NCI-H524 (cell line): ENCODE measurements around the gene LRFN5.

Experiments
- DNase-seq, 2 experiments: peaks; one replicate each; lab custom pipeline; 2025; lab: John Stamatoyannopoulos, UW

LRFN5 gene

DNA sequence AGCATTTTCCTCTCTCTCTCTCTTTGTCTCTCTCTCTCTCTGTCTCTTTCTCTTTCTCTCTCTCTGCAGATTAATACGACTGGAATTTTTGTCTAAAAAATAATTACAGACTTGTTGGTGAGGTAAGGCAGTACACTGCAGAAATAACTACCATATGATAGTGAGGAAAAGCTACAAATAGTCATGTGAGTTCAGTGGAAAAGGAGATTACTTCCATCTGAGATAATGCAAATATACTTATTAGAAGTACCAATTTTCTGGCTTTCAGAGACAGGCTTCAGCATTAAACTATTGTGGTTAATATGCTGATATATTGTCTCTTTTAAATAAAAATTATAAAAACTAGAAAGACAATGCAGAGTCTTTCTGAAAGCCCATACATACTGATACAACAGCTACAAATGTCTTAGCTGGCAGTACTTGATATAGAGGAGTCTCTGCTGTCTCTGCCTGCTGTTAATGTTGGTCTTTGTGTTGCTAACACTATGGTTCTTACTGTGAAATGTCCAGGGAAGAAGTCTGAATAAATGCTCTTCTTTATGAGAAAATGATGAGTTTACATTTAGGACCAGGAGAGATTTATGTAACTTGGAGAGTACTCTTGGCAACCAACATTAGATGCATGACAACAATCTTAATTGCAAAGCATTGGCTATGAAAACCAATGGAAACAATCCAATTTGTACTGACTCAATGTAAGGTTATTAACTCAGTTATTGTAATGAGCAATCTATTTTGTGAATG is 167.0 kb downstream of the LRFN5 start:
- DNase-seq, result no peak

DNA sequence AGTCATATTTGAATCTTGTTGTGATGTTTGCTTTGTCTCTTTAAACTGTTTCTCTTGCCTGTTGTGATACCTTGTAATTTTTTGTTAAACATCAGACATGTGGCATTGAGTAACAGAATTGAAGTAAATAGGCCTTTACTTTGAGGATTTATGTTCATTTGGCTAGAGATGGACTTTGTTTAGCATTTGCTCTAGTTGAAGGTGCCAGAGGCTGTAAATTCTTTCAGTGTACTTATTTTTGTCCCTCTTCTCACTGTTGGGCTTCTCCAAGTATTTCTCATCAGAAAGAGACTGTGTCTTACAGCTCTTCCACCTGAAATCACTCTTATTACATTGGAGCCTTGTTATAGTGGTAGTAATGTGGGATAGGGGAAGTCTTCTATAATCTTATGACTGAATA is 175.8 kb downstream of the LRFN5 start:
- DNase-seq, result no peak

GRCh38 chr14:41783403-41783802 is 176.7 kb downstream of the LRFN5 start:
- DNase-seq, result no peak

DNA sequence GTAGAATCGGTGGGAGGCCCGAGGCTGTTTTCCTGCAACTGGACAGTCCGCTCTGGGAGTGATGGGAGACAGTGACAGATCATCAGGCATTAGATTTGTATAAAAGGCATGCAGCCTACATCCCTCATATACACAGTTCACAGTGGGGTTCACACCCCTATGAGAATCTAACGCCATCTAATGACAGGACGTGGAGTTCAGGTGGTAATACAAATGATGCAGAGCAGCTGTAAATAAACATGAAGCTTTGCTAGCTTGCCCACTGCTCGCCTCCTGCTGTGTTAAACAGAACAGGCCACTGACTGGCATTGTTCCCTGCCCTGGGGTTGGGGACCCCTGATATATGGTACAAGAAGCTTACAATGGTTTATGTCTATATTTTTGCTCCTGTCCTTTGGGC is 179.0 kb downstream of the LRFN5 start:
- peak; percentile 67 to 76 for DNase-seq

GRCh38 chr14:41799817-41800216 is 193.1 kb downstream of the LRFN5 start:
- no peak for DNase-seq

- DNase-seq, result no peak
Observed at GRCh38 chr14:41805633-41806032, 199.0 kb downstream of the LRFN5 start.

GRCh38 chr14:41806366-41806975 is 199.8 kb downstream of the LRFN5 start:
- DNase-seq, result no peak

DNA sequence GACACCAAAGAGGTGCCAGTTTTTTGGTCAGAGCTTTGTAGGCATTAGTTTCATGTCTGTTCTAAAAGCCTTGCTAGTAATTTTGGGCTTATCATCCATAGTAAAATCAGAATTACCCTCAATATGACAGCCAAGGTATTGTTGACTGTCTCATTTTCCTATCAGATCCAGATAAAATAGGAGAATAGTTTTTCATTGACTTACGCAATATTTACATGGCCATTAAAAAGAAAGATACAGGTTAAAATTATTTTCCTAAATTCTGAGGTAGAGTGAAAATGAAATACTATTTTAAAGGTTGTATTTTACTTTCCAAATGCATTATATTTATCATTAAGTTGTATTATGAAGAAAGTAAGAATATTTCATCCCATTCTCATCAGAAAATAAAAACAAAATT is 203.7 kb downstream of the LRFN5 start:
- DNase-seq, result no peak

DNA sequence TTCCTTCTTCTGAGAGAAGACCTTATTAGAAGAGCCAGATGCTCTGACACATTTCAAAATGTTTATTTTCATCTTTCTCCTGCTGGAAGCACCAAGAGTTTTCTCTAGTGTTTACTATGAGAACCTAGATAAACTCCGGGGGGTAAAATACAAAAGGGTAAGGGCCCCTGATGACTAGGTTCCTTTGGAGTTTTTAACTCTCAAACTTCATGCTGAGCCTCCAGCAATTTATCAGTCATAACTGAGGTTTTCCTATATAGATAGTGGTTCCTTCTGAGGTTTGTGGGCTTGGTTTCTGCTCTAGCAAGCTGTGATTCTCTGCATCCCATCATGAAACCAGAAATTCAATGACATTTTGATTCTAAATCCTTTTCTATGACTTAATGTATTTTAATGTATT is 210.9 kb downstream of the LRFN5 start:
- DNase-seq, result no peak

DNA sequence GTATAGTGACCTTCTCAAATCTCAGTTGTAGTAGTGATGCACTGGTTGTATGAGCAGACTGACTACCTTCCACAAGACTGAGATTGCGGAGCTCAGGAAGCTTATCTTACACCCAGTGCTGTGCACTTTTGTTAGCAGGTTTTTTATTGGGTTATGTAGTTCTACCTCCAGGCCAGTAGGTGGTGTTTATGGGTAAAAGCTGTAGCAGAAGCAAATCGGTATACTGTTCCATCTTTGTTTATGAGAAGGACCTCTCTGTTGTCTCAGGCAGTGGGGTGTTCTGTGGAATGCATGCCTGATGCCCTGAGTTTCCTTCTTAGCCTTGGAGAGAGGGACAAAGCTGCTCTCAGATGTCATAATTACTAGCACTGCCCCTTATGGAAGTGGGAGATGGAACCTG is 217.8 kb downstream of the LRFN5 start:
- DNase-seq, result no peak

DNA sequence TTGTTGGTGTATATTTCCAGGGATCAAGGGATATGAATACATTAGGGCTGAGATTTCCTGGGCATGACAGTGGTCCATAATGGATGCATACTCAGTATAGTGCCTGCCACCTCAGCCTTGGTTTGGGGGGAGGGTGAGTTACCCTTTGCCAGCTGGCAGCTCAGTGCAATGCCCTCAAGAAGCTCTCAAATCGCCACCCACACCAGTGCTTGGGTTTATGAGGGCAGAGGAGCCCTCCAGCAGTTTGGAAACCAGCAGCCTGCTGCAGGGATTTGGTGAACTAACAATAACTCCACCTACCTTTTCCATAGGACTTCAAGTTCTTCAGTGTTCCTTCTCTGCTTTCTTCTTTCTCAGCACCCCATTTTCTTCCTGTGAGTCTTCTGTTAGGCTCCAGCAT is 218.9 kb downstream of the LRFN5 start:
- peak in 1 of 2 experiments; percentile 50 for DNase-seq

DNA sequence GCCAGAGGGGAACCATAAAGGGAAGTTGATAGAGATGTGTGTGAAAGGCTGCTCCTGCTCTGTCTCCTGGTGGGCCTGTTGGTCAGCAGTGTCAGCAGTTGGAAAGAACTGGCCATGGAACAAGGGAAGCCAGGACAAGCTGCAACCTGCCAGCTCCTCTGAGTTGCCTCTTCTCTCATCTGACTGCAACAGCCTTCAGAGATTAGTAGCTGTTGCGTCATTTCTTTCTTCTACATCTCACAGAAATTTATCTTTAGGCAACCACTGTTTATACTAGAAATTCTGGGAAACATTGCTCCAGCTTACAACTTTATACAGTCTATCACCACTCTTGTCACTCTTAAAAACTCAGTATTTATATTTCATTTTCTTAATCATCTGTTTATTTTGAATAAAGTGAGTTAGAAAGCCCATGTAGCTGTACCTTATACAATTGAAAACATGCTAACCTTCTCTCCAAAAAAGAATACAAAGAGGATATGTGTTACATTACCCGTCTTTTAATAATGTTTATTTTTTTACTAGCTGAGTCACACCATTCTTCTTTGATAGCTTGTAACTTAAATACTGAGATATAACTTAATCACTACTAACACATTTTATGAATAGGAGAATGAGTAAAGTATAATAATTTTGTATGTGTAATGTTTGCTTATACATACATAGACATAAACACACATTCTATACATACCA is 224.2 kb downstream of the LRFN5 start:
- no peak for DNase-seq

DNA sequence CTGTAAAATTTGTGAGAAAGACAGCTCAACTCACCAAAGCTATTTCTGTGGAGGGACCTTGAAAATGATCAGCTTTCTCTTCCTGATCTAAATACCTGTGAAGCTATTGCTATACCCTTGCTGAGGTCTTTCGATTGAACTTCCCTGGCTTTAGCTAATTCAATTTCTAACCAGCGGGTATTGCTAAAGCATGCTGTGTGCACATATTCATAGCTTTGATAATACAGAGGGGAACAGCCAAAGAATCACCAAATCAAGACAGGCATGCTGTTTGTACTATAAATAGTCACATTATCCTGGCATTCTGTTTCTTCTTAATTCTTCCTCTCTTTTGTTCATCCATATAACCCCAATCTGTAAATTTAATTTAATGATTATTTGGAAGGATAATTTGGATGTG is 233.0 kb downstream of the LRFN5 start:
- no peak for DNase-seq

DNA sequence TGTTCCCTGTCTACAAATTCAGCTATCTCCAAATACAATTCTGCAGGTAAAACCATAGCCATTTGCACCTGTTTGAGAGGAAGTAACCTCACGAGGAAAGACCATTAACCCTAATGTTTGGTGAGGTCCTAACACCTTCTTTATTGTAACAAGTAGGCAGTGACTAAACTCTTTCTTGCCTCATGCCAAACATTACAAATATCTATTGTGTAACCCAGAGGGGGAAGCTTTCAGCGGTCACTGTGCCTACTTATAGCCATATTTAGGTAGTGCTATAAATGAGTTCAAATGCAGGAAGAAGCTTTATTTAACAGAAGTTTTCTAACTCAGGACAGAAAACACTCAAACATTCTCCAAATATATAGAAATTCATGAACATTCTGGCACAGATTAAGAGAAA is 252.7 kb downstream of the LRFN5 start:
- DNase-seq, result no peak

DNA sequence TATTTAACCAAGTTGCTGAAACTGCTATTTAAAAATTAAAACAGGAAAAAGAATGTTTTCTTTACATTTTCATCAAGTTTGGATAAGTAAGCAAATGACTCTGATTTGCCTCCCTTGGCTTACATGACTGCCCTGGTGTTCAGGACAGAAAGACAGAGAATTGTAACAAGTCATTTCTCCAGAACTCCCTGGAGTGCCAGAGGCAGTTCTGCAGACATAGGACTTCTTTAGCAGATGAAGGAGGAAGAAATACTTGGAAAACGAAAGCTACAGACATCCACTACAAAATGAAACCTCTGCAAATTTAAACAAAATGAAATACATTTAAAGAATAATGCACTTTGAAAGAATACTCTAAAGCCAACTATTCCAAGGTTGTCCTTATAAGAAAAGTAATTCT is 253.9 kb downstream of the LRFN5 start:
- no peak for DNase-seq

- DNase-seq, result no peak
Observed at GRCh38 chr14:41865894-41866293, 259.2 kb downstream of the LRFN5 start.

- no peak for DNase-seq
Observed at GRCh38 chr14:41868396-41868795, 261.7 kb downstream of the LRFN5 start.

- no peak for DNase-seq
Observed at GRCh38 chr14:41872931-41873685, 266.4 kb downstream of the LRFN5 start.

DNA sequence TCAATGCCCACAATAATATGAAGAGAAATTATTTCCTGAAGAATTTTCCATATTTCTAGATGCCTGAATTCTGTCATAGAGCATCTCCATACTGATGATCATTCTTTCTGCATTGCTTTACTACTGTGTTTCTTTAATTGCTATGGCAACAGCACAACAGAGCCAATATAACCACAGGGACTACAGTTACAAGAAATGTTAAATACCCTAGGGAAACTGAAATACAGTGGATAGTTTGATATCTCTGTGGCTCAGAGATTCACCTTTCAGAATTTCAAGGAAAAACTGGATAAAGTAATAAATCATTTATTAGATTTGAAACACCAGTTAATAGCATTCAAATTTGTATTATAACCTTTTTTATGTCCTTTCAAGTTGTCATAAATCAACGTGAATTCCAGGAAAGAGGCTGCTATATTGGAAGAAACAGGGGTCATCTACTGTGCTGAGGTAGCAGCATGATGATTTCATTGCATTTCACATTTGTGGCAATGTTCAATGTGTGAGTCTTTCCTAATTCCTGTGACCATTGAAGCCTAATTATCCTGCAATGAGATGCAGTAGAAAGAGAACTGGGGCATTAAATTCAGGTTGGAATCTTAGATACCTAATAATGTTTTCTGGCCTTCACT is 267.1 kb downstream of the LRFN5 start:
- DNase-seq, result no peak

DNA sequence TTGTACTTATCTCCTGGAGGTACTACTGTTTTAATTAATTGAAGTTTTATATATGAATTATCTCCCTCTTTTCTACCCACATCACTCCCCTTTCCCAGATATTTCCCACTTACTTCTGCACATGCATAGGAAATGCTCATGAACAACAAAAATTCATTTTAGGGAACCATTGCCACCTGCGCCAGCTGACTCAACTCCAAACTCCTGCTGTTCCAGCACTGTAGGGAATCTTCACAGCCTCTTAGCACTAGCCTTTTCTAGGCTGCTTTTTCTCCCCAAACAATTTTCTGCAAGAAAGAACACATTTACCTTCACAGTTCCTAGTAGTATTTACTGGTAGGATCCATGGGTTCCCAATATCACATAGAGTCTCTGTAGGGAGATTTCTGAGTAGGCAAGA is 268.4 kb downstream of the LRFN5 start:
- no peak for DNase-seq

DNA sequence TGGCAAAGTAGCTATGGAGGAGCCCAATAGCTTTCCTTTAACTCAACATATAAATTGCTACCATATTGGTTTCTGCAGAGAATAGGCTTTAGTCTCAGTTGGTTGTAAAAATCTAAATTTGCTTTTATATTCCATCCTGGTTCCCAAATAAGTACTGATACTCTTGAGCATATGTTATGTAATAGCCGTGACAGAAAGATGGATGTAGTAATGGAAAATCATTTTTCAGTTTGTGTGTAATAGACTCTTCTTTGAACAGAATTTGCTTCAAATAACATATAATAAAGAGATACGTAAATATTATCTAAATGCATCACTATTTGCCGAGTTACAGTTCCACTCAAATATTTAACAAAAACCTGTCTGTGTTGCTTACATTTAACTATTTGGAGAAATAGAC is 271.6 kb downstream of the LRFN5 start:
- DNase-seq, result no peak

GRCh38 chr14:41891624-41892023 is 284.9 kb downstream of the LRFN5 start:
- DNase-seq, result no peak
